ENCODE results near the gene RASSF3.
"Not testable (repeated sequence)": the region's sequence is repeated elsewhere in the genome, so short reads cannot be mapped to it uniquely, and the experiment has no call there.

RASSF3 gene

GRCh38 chr12:64610079-64610659 lies at the start of gene RASSF3:
RASSF3 (plus strand) TSS chr12:64610495; CDS start chr12:64610633, 138 bp downstream.
- no peak for DNase-seq (ENCODE audit: low read depth, low spot score)
- peak within 1 kb of the TSS; percentile 85 for H3K27ac ChIP-seq

- H3K27ac ChIP-seq, result peak overlapping the region; percentile 68
- DNase-seq (ENCODE audit: low read depth, low spot score), result no peak
Measured at GRCh38 chr12:64561302-64562136, 48.8 kb upstream of the RASSF3 start.

GRCh38 chr12:64566122-64566521 lies 44.2 kb upstream of the RASSF3 start:
- no peak for DNase-seq (ENCODE audit: low read depth, low spot score)

GRCh38 chr12:64566831-64567517 lies 43.3 kb upstream of the RASSF3 start:
- no peak for DNase-seq (ENCODE audit: low read depth, low spot score)
- H3K27ac ChIP-seq, result no peak overlapping the region

More at GRCh38 chr12:64566122-64566521, 44.2 kb upstream of the RASSF3 start:
- H3K27ac ChIP-seq, result no peak overlapping the region

- H3K27ac ChIP-seq, result no peak overlapping the region
- DNase-seq (ENCODE audit: low read depth, low spot score), result no peak
Measured at GRCh38 chr12:64567570-64567969, 42.7 kb upstream of the RASSF3 start.

- no peak overlapping the region for H3K27ac ChIP-seq
- no peak for DNase-seq (ENCODE audit: low read depth, low spot score)
Measured at GRCh38 chr12:64568298-64568697, 42.0 kb upstream of the RASSF3 start.

- H3K27ac ChIP-seq, result no peak overlapping the region
- DNase-seq (ENCODE audit: low read depth, low spot score), result no peak
Measured at GRCh38 chr12:64569923-64570691, 40.2 kb upstream of the RASSF3 start.

- no peak overlapping the region for H3K27ac ChIP-seq
- no peak for DNase-seq (ENCODE audit: low read depth, low spot score)
Measured at GRCh38 chr12:64571411-64571810, 38.9 kb upstream of the RASSF3 start.

- DNase-seq (ENCODE audit: low read depth, low spot score), result no peak
- H3K27ac ChIP-seq, result no peak overlapping the region
Measured at GRCh38 chr12:64572241-64572640, 38.1 kb upstream of the RASSF3 start.

GRCh38 chr12:64574837-64575236 lies 35.5 kb upstream of the RASSF3 start:
- no peak for DNase-seq (ENCODE audit: low read depth, low spot score)
- H3K27ac ChIP-seq, result no peak overlapping the region

GRCh38 chr12:64577046-64577445 lies 33.2 kb upstream of the RASSF3 start:
- DNase-seq (ENCODE audit: low read depth, low spot score), result no peak
- H3K27ac ChIP-seq, result no peak overlapping the region

- no peak for DNase-seq (ENCODE audit: low read depth, low spot score)
- no peak overlapping the region for H3K27ac ChIP-seq
Measured at GRCh38 chr12:64578566-64578965, 31.7 kb upstream of the RASSF3 start.

GRCh38 chr12:64580681-64581080 lies 29.6 kb upstream of the RASSF3 start:
- DNase-seq (ENCODE audit: low read depth, low spot score), result no peak
- H3K27ac ChIP-seq, result no peak overlapping the region

- no peak overlapping the region for H3K27ac ChIP-seq
- DNase-seq (ENCODE audit: low read depth, low spot score), result no peak
Measured at GRCh38 chr12:64582114-64582513, 28.2 kb upstream of the RASSF3 start.

GRCh38 chr12:64582862-64583261 lies 27.4 kb upstream of the RASSF3 start:
- H3K27ac ChIP-seq, result no peak overlapping the region
- DNase-seq (ENCODE audit: low read depth, low spot score), result no peak

GRCh38 chr12:64583395-64583770 lies 26.9 kb upstream of the RASSF3 start:
- not testable (repeated sequence) for H3K27ac ChIP-seq; DNase-seq (ENCODE audit: low read depth, low spot score)

- no peak for DNase-seq (ENCODE audit: low read depth, low spot score)
- no peak overlapping the region for H3K27ac ChIP-seq
Measured at GRCh38 chr12:64583771-64584421, 26.4 kb upstream of the RASSF3 start.

GRCh38 chr12:64585104-64585503 lies 25.2 kb upstream of the RASSF3 start:
- H3K27ac ChIP-seq, result no peak overlapping the region
- DNase-seq (ENCODE audit: low read depth, low spot score), result no peak

- DNase-seq (ENCODE audit: low read depth, low spot score), result no peak
- no peak overlapping the region for H3K27ac ChIP-seq
Measured at GRCh38 chr12:64587447-64587846, 22.8 kb upstream of the RASSF3 start.

- no peak overlapping the region for H3K27ac ChIP-seq
- no peak for DNase-seq (ENCODE audit: low read depth, low spot score)
Measured at GRCh38 chr12:64590183-64590582, 20.1 kb upstream of the RASSF3 start.
